HG02623 (cell line): Measurements from ENCODE around the gene SCPEP1.

Experiments
- ATAC-seq: cut with Tn5 transposase; IDR thresholded peaks from one replicate; pipeline ENCODE4 v1.9.1; 2021; ENCODE audit warnings: moderate library complexity; ENCODE audit not compliant: unreplicated experiment

The SCPEP1 gene

DNA sequence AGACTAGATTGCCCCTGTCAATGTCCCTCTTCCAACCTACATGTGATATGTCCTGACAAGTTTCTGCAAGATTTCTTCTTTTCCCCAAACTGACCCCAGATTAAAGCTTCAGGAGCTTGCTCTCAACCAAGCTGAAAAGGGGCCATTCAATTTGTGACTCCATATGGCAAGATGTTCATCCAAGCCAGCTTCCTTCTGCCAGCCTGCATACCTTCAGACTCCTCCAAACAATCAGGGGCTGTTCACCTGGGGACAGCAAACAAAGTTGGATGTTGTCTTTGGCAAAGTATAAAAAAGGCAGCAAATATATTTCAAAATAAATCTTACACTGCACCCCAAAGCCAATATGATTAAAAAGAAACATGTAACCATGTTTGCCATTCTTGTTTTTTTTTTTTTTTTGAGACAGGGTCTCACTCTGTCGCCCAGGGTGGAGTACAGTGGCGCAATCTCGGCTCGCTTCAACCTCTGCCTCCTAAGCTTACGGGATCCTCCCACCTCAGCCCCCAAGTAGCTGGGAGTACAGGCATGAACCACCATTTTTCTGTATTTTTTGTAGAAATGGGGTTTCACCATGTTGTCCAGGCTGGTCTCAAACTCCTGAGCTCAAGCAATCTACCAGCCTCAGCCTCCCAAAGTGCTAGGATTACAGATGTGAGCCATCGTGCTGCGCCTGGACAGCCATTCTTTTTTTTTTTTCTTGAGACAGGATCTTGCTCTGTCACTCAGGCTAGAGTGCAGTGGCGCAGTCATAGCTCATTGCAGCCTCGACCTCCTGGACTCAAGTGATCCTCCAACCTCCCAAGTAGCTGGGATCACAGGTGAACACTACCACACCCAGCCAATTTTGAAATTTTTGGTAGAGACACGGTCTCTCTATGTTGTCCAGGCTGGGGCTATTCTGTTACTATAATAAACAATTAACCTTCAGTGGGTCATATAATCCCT, 57.1 kb downstream of the SCPEP1 start:
- ATAC-seq, result no peak

DNA sequence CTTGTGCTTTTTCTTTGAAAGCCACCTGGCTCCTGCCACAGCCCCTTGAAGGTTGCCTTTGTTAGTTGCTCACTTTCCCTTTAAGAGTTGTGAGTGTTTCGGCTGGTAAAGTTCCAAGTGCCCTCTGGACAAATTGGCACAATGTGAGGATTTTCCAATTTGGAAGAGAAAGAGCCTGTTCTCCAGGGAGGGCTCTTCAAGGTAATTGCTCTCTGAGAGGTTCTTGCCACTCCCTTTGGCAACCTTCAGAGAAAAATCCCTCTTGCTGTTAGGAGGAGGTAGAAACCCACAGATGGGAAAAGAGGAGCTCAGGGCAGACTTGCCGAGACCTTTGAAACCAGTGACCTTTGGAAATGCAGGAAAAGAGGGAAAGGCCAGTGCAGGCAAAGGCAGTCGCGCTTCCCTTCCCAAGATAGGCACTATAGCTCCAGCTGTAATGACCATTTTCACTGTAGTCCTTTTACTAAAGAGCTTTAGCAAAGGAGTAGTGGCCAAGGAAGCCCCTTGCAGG, 58.1 kb downstream of the SCPEP1 start:
- no peak for ATAC-seq

DNA sequence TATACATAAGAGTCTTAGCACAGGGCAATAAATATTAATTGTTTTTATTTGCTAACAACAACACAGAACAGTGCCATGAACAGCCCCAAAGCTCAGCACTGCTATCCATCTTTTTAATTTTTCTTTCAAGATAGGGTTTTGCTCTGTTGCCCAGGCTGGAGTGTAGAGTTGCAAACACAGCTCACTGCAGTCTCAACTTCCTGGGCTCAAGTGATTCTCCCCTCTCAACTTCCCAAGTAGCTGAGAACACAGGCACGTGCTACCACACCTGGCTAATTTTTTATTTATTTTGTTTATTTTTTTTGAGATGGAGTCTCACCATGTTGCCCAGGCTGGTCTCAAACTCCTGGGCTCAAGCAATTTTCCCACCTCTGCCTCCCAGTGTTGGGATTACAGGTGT, 59.5 kb downstream of the SCPEP1 start:
- no peak for ATAC-seq

DNA sequence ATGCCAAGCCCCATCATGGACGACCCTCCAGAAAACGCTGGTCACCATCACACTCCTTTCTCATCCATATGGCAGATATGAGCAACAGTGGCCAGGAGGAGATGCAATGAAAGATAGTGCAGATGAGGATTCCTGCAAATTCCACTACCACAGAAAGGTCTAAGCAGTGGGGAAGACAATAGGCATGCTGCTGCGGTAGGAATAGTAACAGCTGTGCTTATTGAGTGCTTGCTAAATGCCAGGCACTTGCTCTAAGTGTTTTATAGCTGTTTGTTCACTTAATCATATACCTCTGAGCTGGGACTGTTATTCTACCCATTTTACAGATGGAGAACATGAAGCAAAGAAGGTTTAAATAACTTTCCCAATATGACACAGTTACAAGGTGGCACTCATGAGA, 60.6 kb downstream of the SCPEP1 start:
- ATAC-seq, result no peak

DNA sequence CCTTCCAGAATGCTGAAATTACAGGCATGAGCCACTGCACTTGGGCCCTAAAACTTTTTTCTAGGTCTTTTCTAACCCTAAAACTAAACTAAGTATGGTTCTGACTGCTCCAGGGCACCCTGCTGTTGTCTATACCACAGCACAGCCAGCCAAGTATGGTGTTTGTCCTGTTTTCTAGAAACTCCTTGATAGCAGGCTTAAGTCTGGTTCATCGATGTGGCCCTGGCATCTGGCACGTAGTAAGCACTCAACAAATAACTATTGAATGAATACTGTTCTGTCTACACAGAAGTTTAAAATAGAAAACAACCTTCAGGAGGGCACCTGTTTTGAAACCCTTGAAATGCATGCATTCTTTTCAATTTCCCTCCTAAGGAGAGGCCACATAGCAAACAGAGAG, 62.6 kb downstream of the SCPEP1 start:
- ATAC-seq, result no peak

DNA sequence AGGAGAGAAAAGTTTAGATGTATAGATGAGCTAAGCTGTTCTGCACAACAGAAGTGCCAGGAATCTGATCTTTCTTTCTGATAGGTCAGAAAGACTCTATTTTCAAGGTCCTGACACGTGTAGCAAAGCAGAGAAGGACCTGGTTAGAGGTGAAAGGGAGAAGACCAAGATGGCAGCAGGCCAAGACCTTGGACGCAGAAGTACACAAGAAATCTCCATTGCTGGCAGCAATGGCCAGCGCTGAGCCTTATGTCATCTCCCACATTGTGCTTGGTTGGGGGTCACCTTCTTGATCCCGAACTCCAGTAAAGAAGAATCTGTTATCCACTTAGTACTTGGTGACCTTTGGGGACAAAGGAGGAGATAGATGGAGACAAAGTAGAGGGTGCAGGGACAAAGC, 65.3 kb downstream of the SCPEP1 start:
- no peak for ATAC-seq

DNA sequence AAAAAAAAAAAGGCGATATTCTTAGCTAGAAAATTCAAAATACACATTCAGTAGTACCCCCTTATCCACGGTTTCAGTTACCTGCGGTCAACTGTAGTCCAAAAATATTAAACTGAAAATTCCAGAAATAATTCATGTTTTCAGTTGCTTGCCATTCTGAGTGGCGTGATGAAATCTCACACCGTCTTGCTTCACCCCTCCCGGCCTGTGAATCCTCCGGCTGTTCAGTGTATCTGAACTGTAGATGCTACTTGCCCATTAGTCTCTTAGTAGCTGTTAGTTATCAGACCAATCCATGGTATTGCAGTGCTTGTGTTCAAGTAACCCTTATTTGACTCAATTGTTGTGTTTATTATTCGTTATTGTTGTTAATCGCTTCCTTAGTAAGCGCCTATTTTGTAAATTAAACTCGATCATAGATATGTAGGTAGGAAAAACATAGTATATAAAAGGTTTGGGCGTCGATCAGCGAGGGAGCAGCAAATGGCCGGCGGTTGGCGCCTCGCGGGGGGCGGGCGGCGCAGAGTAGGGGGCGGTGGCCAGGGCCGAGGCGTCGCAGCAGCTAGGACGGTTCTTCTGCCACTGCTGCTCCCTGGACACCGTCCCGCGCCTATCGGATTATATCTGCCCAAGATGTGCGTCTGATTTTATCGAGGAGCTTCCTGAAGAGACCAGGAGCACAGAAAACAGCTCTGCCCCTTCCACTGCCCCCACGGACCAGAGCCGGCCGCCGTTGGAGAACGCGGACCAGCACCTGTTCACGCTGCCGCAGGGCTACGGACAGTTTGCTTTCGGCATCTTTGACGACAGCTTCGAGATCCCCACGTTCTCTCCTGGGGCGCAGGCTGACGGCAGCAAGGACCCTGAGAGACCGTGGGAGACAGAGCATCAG, 67.3 kb downstream of the SCPEP1 start:
- ATAC-seq, result peak; percentile 18

DNA sequence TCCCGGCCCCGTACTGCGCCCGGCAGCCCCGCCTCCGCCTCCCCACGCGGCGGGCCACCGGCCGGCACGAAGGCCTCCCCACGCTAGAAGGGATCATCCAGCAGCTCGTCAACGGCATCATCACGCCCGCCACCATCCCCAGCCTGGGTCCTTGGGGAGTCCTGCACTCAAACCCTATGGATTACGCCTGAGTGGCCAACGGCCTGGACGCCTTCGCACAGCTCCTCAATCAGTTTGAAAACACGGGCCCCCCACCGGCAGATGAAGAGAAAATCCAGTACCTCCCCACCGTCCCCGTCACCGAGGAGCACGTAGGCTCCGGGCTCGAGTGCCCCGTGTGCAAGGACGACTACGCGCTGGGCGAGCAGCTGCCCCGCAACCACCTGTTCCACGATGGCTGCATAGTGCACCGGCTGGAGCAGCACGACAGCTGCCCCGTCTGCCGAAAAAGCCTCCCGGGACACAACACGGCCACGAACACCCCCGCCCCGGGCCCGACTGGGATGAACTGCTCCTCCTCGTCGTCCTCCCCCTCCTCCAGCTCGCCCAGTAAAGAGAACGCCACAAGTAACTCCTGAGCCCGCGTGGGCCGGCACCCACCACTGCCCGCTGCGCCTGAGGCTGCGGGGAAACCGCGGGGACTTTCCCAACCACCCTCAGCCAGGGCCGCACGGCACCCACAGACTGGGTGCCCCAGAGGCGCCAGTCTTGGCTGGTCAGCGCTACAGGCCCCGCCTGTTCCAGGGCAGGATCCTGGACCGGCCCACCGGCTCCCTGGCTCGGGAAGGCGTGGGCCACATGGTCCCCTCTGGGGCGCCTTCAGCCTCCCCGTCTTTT, 68.2 kb downstream of the SCPEP1 start:
- peak; percentile 59 for ATAC-seq

DNA sequence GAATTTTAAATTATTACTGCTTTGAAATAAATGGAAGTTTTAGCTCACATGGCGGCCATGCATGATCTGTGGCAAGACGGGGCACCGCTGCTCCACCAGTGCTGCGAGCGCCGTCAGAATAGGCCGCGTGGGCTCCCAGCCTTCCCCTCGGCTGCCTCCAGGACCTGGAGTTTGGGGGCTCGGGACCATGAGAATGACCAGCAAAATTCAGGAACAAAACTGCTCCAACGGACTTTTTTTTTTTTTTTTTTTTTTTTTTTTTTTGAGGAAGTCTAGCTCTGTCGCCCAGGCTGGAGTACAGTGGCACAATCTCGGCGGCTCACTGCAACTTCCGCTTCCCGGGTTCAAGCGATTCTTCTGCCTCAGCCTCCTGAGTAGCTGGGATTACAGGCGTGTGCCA, 68.8 kb downstream of the SCPEP1 start:
- no peak for ATAC-seq

DNA sequence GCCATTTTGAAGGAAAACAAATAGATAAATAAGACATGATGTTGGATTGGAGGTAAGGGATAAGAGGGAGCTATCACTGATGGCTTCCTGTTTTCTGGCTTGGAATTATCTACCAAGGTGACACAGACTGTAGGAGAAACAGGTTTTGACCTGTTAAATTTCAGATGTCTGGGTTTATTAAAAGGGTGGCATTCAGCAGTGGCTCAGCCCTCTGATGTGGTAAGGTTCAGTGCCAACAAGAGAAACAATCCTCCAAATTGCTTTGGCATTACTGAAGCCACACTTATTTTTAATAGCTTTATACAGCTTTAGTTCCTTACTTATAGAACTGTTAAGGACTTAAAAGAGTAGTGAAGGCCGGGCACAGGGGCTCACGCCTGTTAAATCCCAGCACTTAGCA, 70.2 kb downstream of the SCPEP1 start:
- no peak for ATAC-seq

DNA sequence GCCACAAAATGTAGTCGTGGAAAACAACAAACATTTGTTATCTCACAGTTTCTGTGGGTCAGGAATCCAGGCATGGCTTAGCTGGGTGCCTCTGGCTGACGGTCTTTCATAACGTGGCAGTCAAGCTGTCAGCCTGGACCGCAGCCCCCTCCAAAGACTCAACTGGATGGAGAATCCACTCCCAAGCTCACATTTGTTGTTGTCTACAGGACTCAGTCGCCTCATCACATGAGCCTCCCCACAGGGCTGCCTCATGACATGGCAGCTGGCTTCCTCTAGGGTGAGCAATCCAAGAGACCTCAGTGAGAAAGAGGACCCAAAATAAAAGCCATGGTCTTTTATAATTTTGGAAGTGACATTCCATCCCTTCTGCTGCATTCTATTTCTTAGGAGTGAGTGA, 72.4 kb downstream of the SCPEP1 start:
- no peak for ATAC-seq

DNA sequence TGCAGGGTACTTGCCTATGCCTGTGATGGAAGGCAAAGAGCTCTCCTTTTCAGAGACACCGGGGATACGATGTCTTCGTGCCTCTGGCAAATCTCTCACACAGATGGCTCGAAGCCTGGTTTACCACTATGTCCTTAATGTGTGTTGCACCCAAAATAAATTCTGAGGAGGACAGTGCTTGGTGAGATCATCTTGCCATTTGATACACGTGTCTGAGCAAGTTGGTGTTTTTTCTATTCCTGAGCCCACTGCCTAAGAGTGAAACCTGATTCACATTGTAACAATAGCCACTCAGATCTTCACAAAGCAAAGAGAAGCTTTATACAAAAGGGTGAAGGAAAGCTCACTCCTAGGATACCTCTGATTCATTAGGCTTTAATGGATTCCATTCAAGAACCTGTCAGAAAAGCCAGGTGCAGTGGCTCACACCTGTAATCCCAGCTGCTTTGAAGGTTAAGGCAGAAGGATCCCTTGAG, 74.0 kb downstream of the SCPEP1 start:
- ATAC-seq, result no peak
